NCI-H2196 (cell line): ENCODE measurements around the gene TULP3.
"Not testable (repeated sequence)": the region's sequence is repeated elsewhere in the genome, so short reads cannot be mapped to it uniquely, and the experiment has no call there.

Experiments
- DNase-seq: peaks from one replicate; lab custom pipeline; 2025; ENCODE audit not compliant: unreplicated experiment; lab: John Stamatoyannopoulos, UW

Gene TULP3, protein sequence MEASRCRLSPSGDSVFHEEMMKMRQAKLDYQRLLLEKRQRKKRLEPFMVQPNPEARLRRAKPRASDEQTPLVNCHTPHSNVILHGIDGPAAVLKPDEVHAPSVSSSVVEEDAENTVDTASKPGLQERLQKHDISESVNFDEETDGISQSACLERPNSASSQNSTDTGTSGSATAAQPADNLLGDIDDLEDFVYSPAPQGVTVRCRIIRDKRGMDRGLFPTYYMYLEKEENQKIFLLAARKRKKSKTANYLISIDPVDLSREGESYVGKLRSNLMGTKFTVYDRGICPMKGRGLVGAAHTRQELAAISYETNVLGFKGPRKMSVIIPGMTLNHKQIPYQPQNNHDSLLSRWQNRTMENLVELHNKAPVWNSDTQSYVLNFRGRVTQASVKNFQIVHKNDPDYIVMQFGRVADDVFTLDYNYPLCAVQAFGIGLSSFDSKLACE

GRCh38 chr12:2890388-2891239, at the start of gene TULP3:
TULP3 (plus strand) TSS chr12:2890891; CDS start chr12:2890948, 57 bp downstream.
- DNase-seq: peak; percentile 86

DNA sequence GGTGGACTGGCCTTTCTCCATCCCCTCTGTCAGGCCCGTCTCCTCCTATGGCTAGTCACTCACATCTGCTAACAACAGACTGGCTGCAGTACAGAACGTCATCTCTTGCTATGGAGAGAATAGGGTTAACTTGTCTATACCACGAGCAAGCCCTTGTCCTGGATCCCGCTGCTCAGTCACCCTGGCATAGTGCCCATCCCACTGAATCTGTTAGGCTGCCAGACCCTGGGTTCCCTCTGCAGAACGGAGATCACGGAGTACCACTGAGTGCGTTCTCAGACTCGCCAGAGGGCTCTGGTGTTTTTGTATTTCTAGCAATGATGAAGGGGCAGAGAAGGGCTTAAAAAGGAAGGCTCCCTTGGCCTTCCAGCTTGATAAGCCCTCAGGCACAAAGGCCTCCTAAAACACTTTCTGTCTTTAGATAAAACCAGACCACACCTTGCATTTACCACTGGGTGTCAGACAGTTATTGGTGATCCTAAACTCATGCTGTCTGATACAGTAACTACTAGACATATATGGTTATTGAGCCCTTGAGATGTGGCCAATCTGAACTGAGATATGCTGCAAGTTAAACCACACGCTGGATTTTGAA, 49.5 kb upstream of the TULP3 start:
- no peak for DNase-seq

- DNase-seq: no peak
Measured at GRCh38 chr12:2842948-2843347, 47.7 kb upstream of the TULP3 start.

- DNase-seq: no peak
Measured at GRCh38 chr12:2844786-2845185, 45.9 kb upstream of the TULP3 start.

DNA sequence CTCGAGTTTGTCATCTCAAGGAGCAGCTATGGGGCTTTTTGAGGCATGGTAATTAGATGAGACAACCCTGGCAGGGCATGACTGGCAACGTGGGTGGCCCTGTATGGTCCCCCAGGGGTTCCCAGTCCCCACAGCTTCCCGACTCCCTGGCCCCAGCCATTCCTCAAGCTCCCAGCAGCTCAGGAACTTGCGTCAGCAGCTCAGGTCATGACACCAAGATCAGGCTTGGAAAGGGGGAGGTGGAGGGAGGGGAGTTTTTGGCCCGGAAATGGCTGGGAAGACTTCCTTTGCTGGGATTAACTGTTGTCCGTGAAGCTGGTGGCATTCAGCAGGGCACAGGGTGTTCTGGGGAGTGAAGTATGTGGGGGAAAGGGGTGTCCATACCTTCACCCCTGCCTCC, 45.4 kb upstream of the TULP3 start:
- DNase-seq: no peak

DNA sequence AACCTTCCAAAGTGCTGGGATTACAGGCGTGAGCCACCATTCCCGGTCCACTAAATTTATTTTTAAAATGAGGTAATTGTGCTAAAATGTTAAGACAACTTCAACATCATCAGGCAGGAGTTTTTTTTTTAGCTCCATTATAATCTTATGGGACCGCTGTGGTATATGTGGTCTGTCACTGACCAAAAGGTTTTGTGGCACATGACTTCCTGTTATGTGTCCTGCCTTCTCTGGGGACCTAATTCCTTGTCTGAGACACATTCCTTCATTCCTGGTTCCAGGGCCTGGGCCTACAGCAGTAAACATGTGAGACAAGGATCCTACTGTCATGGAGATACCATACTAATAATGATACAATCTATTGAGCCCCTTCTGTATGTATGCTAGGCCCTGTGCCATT, 38.8 kb upstream of the TULP3 start:
- DNase-seq: no peak

- DNase-seq: peak; percentile 45
Measured at GRCh38 chr12:2853626-2854025, 37.1 kb upstream of the TULP3 start.

DNA sequence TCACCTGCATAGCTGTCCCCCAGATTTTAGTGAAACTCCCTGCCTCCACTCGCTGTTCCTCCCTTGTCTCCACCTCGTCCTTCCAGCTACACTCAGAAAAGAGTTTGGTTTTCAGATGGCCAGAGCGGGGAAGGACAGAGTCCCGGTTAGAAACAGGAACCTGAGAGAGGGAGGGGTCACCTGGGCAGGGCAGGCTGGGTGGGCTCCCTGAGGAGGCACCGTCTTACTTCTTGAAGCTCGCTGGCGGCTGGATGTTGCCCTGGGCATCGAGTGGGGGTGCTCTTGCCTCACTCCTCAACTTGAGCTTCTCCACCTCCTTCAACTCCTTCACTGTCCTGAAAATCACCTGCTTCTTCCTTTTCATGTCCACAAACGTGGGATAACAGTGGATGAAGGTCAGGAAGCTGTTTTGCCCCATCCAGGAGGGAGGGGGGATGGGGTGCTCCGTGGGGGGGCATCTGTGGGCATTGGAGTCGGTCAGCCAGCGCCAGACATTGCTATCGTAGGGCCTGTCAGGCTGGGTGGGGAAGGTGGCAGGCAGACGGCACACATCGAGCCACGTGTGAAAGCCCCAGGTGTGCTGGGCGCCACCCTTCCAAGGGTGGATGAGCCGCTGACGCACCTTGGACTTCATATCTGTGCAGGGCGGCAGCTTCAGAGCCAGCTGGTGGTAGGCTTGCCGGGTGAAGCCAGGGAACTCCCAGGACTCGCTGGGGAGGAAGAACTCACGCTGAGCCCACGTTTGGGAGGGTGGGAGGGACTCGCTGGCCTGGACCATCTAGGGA, 35.8 kb upstream of the TULP3 start:
- no peak for DNase-seq

DNA sequence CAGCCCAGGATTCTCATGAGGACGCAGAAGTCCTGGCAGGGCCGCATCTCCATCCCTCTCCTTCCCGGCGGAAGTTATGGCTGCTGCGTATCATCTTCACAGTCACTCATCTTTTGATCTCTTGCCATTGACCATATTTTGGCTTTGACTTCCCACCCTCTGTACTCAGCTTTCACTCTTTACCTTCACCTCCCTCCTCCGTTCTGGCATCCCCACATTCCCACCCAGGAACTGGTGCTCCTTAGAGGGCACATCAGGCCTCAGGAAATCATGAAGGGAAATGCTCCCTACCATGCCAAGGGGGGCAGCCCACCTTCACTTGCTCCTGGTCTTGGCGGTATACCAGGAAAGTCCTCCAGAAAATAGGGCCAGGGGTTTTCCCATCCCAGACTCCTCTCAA, 35.1 kb upstream of the TULP3 start:
- no peak for DNase-seq

DNA sequence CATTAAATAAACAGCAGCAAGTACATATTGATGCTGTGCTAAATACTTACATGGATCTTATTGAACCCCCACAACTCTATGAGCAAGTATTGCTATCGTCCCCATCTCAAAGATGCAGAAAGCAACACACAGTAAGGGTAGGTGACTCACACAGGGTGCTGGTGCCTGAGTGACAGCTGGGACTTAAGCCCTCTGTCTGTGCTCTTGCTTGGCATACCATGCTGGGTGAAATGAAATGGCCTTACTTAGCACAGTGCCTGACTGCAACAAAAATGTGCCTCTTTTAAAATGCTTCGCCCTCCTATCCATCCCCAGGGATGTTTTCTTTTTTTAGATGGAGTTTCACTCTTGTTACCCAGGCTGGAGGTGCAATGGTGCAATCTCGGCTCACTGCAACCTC, 34.6 kb upstream of the TULP3 start:
- DNase-seq: no peak

DNA sequence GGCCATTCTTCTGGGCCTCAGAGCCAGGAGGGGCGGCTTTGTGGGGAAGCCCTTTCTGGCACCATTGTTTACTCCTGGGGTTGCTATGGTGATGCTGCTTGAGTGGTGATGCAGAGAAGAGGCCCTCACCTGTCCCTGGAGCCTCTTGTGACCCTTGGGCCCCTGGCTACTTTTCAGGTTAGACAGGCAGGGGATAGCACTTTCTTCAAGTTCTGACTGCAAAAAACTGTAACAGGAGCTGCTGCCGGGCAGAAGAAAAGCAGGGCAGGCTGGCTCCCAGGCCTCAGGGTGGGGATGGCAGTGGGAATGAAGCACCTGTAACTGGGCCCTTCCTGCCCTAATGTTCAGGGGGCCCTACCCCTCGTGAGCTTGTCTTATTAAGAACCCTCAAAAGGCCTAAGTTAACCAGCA, 33.7 kb upstream of the TULP3 start, which contains the start of gene TEX52:
TSS of gene TEX52 (minus strand) at position 19 of the 411 bp plus-strand sequence. CDS start at position 6, 13 bp downstream.
- DNase-seq: peak; percentile 20

- no peak for DNase-seq
Measured at GRCh38 chr12:2857576-2857975, 33.1 kb upstream of the TULP3 start.

DNA sequence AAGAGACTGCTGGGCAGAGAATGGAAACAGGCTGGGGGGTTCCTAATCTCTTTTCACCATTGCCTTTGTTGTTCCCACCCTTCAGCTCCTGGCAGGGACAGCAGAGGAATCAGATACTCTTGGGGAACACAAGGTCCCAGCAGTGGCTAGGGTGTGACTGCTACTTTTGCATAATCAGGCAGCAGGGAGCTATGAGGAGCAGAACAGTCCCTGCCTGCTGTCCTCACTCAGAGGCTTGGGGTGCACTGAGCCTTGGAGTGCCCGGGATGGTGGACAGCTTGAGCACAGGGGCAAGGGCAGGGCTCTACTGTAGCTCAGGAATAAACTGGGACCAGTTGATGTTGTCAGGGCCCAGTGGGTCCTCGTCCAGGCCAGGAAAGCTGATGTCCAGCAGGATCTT, 32.4 kb upstream of the TULP3 start:
- DNase-seq: no peak

DNA sequence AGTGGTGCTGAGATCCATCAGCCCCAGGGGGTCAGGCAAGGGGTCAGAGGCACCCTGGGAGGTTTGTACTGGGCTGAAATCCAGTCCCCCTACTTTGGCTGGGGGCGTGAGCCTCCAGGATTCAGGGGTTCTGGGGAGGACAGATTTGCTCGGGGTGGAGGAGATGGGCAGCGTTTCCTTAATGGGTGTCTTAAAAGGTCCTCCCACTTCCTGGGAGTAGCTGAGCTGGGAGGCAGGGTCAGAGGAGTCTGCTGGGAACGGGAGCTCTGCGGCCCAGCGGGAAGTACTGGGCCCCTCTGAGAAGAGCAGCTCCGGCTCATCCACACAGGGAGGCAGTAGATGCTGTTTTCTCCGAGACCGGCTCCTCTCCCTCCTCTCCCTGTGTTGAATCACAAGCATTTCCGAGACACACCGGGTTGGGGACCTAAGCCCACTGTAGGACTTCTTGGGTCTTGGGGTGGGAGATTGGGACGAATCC, 31.7 kb upstream of the TULP3 start:
- no peak for DNase-seq

DNA sequence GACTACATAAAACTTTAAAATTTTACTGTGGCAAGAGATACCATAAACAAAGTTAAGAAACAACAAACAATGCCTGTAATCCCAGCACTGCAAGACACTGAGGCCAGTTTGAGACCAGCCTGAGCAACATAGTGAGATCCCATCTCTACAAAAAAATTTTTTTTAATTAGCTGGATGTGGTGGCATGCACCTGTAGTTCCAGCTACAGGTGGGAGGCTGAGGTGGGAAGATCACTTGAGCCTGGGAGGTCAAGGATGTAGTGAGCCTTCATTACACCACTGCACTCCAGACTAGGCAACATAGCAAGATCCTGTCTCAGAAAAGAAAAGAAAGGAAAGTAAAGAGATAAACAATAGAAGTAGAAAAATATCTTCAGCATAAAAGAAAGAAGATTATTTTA, 30.5 kb upstream of the TULP3 start:
- DNase-seq: no peak

- DNase-seq: no peak
Measured at GRCh38 chr12:2862876-2863275, 27.8 kb upstream of the TULP3 start.

- not testable (repeated sequence) for DNase-seq
Measured at GRCh38 chr12:2863402-2863801, 27.3 kb upstream of the TULP3 start.

DNA sequence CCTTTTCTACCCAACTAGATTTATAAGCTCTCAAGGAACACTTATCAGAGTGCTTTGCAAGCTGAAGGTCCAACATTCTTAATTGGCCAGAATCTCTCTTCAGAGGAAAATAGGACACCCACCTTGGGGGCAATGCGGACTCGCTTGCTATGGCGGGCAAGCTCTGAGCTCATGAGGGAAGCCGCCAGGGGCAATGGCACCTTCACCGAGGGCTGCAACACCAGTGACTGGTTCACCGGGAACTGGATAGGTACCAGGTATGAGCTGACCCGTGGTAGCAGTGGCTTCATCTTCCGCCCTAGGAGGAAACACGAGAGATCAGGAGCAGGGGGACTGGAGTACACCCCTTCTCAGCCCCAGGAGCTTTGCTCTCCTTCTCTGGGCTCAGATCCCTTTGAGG, 26.5 kb upstream of the TULP3 start:
- DNase-seq: no peak

DNA sequence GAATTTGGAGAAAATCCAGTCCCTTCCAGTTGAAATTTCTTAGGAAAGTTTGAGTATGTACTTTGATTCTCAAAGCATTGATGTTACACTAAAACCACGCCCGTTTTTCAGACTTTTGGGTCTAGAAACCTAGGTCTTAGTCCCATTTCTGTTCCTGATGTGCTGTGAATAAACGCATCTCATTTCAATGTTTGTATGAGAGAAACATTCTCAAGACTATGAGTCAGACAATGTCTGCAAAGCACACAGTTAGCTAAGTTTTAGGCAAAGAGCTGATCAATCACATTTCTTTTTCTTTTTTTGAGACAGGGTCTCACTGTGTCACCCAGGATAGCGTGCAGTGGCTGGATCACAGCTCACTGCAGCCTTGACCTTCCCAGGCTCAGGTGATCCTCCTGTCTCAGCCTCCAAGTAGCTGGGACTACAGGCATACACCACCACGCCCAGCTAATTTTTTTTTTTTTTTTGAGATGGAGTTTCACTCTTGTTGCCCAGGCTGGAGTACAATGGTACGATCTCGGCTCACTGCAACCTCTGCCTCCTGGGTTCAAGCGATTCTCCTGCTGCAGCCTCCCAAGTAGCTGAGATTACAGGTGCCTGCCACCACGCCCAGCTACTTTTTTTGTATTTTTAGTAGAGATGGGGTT, 21.6 kb upstream of the TULP3 start:
- DNase-seq: not testable (repeated sequence)

DNA sequence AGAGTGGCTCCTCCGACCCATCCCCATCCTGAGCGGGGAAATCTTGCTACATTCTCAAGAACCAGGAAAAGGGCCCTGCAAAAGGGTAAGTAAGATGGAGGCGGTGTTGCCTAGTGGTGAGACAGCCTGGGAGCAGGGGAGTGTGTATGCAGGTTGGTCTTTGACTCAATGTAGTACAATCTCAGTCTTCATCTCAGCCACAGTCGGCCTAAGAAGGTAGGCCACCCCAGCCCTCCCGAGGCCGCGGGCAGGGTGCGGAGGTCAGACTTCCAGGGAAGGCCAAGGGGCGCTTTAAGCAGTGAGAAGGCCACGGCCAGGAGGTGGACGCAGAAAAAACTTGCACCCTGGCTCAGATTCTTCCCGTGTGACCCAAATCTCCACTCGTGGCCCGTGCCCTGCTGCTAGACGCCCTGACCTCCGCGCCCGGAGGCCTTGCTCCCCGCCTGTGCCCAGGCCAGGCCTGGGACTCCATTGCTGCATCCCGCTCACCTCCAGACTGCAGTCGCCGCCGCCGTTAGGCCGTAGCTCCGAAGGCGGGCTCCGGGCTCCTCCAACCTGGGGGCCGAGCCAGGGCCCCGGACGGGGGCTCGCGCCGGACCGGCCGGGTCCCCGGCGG, 14.2 kb upstream of the TULP3 start:
- DNase-seq: no peak
